GM23338 (cell line): Measurements from ENCODE around the gene ZDHHC6. TPM values are rescaled to one million over a fixed set of nuclear protein-coding genes. Genes with fewer than 3 reads are reported as not detected.
A peak's percentile ranks its signal among the peaks of the same experiment; 100 is the strongest.

Experiments
- ATAC-seq: fragments of 200-7000 bp; cut with Tn5 transposase; 3 replicates; pipeline ENCODE4 v1.9.1; 2020
- DNase-seq: peaks from one replicate; pipeline ENCODE4 v3.0.0-alpha.2; 2015; ENCODE audit warnings: low spot score
- H2AFZ ChIP-seq: fragments of 200-600 bp; sonication (generic); 2 replicates; pipeline ENCODE4 v1.8.0; 2016; ENCODE audit warnings: antibody characterized with exemption, mild to moderate bottlenecking, moderate library complexity
- H3F3A ChIP-seq: fragments of 200-600 bp; sonication (generic); replicated peaks from 2 replicates; pipeline ENCODE4 v1.8.0; 2017; ENCODE audit warnings: antibody characterized with exemption, mixed run types, low read depth
- H3K27ac ChIP-seq: fragments of 200-600 bp; sonication (generic); 2 replicates; pipeline ENCODE4 v1.6.1; 2016; ENCODE audit warnings: low read depth
- H3K27me3 ChIP-seq: fragments of 200-600 bp; sonication (generic); 2 replicates; pipeline ENCODE4 v1.8.0; 2016; ENCODE audit warnings: mild to moderate bottlenecking, mixed run types, moderate library complexity; ENCODE audit not compliant: insufficient read depth
- H3K36me3 ChIP-seq: fragments of 200-600 bp; sonication (generic); 2 replicates; pipeline ENCODE4 v1.8.0; 2016; ENCODE audit warnings: mild to moderate bottlenecking; ENCODE audit not compliant: insufficient read depth
- H3K4me1 ChIP-seq: fragments of 200-600 bp; sonication (generic); 2 replicates; pipeline ENCODE4 v1.8.0; 2016; ENCODE audit warnings: mild to moderate bottlenecking, moderate library complexity; ENCODE audit not compliant: insufficient read depth
- H3K4me2 ChIP-seq: fragments of 200-600 bp; sonication (generic); 2 replicates; pipeline ENCODE4 v1.7.1; 2017; ENCODE audit warnings: mixed run types
- H3K4me3 ChIP-seq: fragments of 200-600 bp; sonication (generic); 2 replicates; pipeline ENCODE4 v1.6.1; 2016; ENCODE audit warnings: mixed run types
- H3K79me2 ChIP-seq: fragments of 200-600 bp; sonication (generic); replicated peaks from 2 replicates; pipeline ENCODE4 v1.8.0; 2017; ENCODE audit warnings: mild to moderate bottlenecking; ENCODE audit not compliant: insufficient read depth
- H3K9me2 ChIP-seq: fragments of 200-600 bp; sonication (generic); 2 replicates; pipeline ENCODE4 v1.8.0; 2017; ENCODE audit not compliant: insufficient read depth
- H4K20me1 ChIP-seq: fragments of 200-600 bp; sonication (generic); replicated peaks from 2 replicates; pipeline ENCODE4 v1.8.0; 2017; ENCODE audit warnings: mild to moderate bottlenecking; ENCODE audit not compliant: insufficient read depth
- H3K27ac Mint-ChIP-seq: 2 replicates; pipeline ENCODE4 v1.8.0; 2020; ENCODE audit warnings: inconsistent platforms, mild to moderate bottlenecking, moderate library complexity, mixed read lengths
- H3K27me3 Mint-ChIP-seq: 3 replicates; pipeline ENCODE4 v1.8.0; 2022; ENCODE audit warnings: low read depth, mild to moderate bottlenecking, moderate library complexity, mixed read lengths, inconsistent platforms; ENCODE audit not compliant: insufficient read depth, poor library complexity
- H3K36me3 Mint-ChIP-seq: 3 replicates; pipeline ENCODE4 v1.8.0; 2021; ENCODE audit warnings: low read depth, mild to moderate bottlenecking, inconsistent platforms, moderate library complexity, mixed read lengths
- H3K4me1 Mint-ChIP-seq: 3 replicates; pipeline ENCODE4 v1.8.0; 2020; ENCODE audit warnings: mild to moderate bottlenecking, inconsistent platforms, mixed read lengths
- H3K4me3 Mint-ChIP-seq: 3 replicates; pipeline ENCODE4 v1.8.0; 2021; ENCODE audit warnings: moderate library complexity, mild to moderate bottlenecking, inconsistent platforms, mixed read lengths
- H3K9me3 Mint-ChIP-seq: 3 replicates; pipeline ENCODE4 v1.8.0; 2020; ENCODE audit warnings: moderate library complexity, mild to moderate bottlenecking, inconsistent platforms, mixed read lengths
- CREB1 ChIP-seq: fragments of 250-450 bp; sonication (Bioruptor Pico); IDR thresholded peaks from 2 replicates; pipeline ENCODE4 v1.5.0; 2020; ENCODE audit warnings: low read depth, mild to moderate bottlenecking, moderate library complexity
- CTCF ChIP-seq, 2 experiments: fragments of 200-600 bp in 1 of 2; sonication (generic) in 1 of 2; conservative IDR thresholded peaks; 2 replicates each; pipeline versions ENCODE4 v1.5.1 to v1.6.1; 2016 to 2017; ENCODE audit warnings: antibody characterized with exemption in 2 of 2, low read depth in 2 of 2, mild to moderate bottlenecking in 2 of 2, moderate library complexity in 1 of 2
- ETS1 ChIP-seq: IDR thresholded peaks from 2 replicates; pipeline ENCODE4 v1.6.1; 2016; ENCODE audit warnings: antibody characterized with exemption
- EZH2 ChIP-seq: fragments of 200-600 bp; sonication (generic); IDR thresholded peaks from one replicate; pipeline ENCODE4 v1.8.0; 2017; ENCODE audit warnings: antibody characterized with exemption, mild to moderate bottlenecking, low read depth; ENCODE audit not compliant: unreplicated experiment
- EZH2phosphoT487 ChIP-seq: fragments of 200-600 bp; sonication (generic); IDR thresholded peaks from one replicate; pipeline ENCODE4 v1.8.1; 2018; ENCODE audit warnings: antibody characterized with exemption; ENCODE audit not compliant: unreplicated experiment
- JUNB ChIP-seq: IDR thresholded peaks from one replicate; pipeline ENCODE4 v1.6.1; 2016; ENCODE audit warnings: antibody characterized with exemption; ENCODE audit not compliant: unreplicated experiment
- NANOG ChIP-seq: IDR thresholded peaks from 2 replicates; pipeline ENCODE4 v1.6.1; 2016; ENCODE audit warnings: antibody characterized with exemption, borderline replicate concordance
- POLR2AphosphoS5 ChIP-seq: IDR thresholded peaks from 2 replicates; pipeline ENCODE4 v1.6.1; 2016; ENCODE audit warnings: antibody characterized with exemption, low read depth
- REST ChIP-seq: IDR thresholded peaks from one replicate; pipeline ENCODE4 v1.6.1; 2018; ENCODE audit warnings: antibody characterized with exemption; ENCODE audit not compliant: unreplicated experiment
- STAT1 ChIP-seq: IDR thresholded peaks from one replicate; pipeline ENCODE4 v1.6.1; 2016; ENCODE audit warnings: antibody characterized with exemption; ENCODE audit not compliant: unreplicated experiment
- ZNF114 ChIP-seq: fragments of 250-450 bp; sonication (Bioruptor Pico); IDR thresholded peaks from 2 replicates; pipeline ENCODE4 v1.5.0; 2020; ENCODE audit warnings: mild to moderate bottlenecking, moderate library complexity
- polyA plus RNA-seq: library from polyadenylated mRNA; unstranded; fragments of >200 nt; fragmentation: Nextera tagmentation; extraction: Ambion mirVana; gene quantifications from 2 replicates; pipeline ENCODE4 v1.2.1, GENCODE V29; 2016
- total RNA-seq: library from RNA; depleted of rRNA; stranded (reverse); fragments of >200 nt; shearing (Covaris generic); gene quantifications from 2 replicates; pipeline ENCODE4 v1.2.3, GENCODE V29; 2014

Gene ZDHHC6
- total and polyA plus RNA-seq, 2 experiments from 2014 or later, result 24.6 to 33.7 TPM

GRCh38 chr10:112456533-112456932 is 9.8 kb upstream of the ZDHHC6 start:
- H3K36me3 ChIP-seq, result no peaks in the 10 kb centered on the region; the same call in 1 of the 2 replicates
- no peaks in the 10 kb centered on the region for H3K27me3 Mint-ChIP-seq
- ATAC-seq (peak; percentile 61), DNase-seq (peak; percentile 46)
- H3K27ac ChIP-seq, result no peak overlapping the region
- no peaks in the 10 kb centered on the region for H3F3A ChIP-seq
- H3K79me2 ChIP-seq, result peaks cover 24% of the 10 kb centered on the region
- TF ChIP-seq CTCF (conservative IDR thresholded peaks at IDR 0.05; ENCODE audit: low read depth in 2 of 2), result peak; percentile 55 to 57
- no peak for TF ChIP-seq JUNB
- H3K27ac Mint-ChIP-seq, result no peak overlapping the region
- no peak overlapping the region for H3K4me3 ChIP-seq
- no peaks in the 10 kb centered on the region for H3K27me3 ChIP-seq
- H3K4me1 Mint-ChIP-seq, result no peaks in the 10 kb centered on the region
- H3K4me1 ChIP-seq, result no peaks in the 10 kb centered on the region
- peaks cover 25% of the 10 kb centered on the region for H3K36me3 Mint-ChIP-seq
- peaks cover 21% of the 10 kb centered on the region for H3K9me3 Mint-ChIP-seq
- H2AFZ ChIP-seq, result no peak overlapping the region
- no peaks in the 10 kb centered on the region for H4K20me1 ChIP-seq
- no peak overlapping the region for H3K4me3 Mint-ChIP-seq
- H3K4me2 ChIP-seq, result no peak overlapping the region
- no peaks in the 10 kb centered on the region for H3K9me2 ChIP-seq

DNA sequence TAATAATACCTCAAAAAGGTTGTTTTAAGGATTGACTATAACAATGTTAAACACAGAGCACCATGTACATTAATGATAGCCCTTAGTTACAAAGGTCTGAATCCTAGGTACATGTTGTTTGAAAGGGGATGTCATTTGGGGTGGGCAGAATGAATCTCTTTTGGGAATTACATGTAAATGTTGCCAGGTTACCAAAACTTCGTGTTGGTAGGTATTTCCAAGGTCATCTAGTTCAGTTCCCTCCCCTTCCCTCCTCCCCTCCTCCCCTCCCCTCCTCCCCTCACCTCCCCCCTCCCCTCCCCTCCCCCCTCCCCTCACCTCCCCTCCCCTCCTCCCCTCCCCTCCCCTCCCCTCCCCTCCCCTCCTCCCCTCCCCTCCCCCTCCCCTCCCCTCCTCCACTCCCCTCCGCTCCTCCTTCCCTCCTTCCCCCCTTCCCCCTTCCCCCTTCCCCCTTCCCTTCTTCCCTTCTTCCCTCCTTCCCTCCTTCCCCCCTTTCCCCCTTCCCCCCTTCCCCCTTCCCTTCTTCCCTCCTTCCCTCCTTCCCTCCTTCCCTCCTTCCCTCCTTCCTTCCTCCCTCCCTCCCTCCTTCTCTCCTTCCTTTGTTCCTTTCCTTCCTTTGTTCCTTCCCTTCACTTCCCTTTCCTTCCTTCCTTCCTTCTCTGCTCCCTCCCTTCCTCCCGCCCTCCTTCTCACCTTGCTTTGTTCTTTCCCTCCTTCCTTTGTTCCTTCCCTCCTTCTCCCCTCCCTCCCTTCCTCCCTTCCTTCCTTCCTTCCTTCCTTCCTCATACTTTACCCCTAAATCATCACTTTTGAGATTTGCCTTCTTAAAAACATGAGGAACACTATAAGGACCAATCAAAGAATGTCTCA is 8.4 kb upstream of the ZDHHC6 start:
- no peak overlapping the region for H3K4me2 ChIP-seq
- no peak overlapping the region for H3K27ac ChIP-seq
- Mint-ChIP-seq H3K9me3 (peaks cover 21% of the 10 kb centered on the region), H3K27ac (no peak overlapping the region), H3K36me3 (peaks cover 19% of the 10 kb centered on the region), H3K4me1 (no peaks in the 10 kb centered on the region), H3K4me3 (no peak overlapping the region), H3K27me3 (no peaks in the 10 kb centered on the region)
- H3K27me3 ChIP-seq, result no peaks in the 10 kb centered on the region
- no peaks in the 10 kb centered on the region for H3K4me1 ChIP-seq
- H3K79me2 ChIP-seq, result peaks cover 36% of the 10 kb centered on the region
- ATAC-seq (no peak), DNase-seq (peak; percentile 17)
- no peaks in the 10 kb centered on the region for H3F3A ChIP-seq
- no peak overlapping the region for H2AFZ ChIP-seq
- H3K9me2 ChIP-seq, result no peaks in the 10 kb centered on the region
- no peak overlapping the region for H3K4me3 ChIP-seq
- no peaks in the 10 kb centered on the region for H3K36me3 ChIP-seq
- H4K20me1 ChIP-seq, result no peaks in the 10 kb centered on the region
- TF ChIP-seq STAT1 (no peak), EZH2 (no peak), ZNF114 (CRISPR knock-in tag) (no peak), ETS1 (no peak), POLR2AphosphoS5 (no peak), CREB1 (CRISPR knock-in tag) (no peak), JUNB (no peak), EZH2phosphoT487 (no peak), REST (no peak), NANOG (no peak), CTCF (conservative IDR thresholded peaks at IDR 0.05; ENCODE audit: low read depth in 2 of 2) (no peak)
